ENCODE measurements around the gene NPC1. TPM values are rescaled to one million over a fixed set of nuclear protein-coding genes. Genes with fewer than 3 reads are reported as not detected.

NPC1 gene
- polyA plus RNA-seq, 3 donors = 7.5 to 17.9 (median 17.7) TPM

DNA sequence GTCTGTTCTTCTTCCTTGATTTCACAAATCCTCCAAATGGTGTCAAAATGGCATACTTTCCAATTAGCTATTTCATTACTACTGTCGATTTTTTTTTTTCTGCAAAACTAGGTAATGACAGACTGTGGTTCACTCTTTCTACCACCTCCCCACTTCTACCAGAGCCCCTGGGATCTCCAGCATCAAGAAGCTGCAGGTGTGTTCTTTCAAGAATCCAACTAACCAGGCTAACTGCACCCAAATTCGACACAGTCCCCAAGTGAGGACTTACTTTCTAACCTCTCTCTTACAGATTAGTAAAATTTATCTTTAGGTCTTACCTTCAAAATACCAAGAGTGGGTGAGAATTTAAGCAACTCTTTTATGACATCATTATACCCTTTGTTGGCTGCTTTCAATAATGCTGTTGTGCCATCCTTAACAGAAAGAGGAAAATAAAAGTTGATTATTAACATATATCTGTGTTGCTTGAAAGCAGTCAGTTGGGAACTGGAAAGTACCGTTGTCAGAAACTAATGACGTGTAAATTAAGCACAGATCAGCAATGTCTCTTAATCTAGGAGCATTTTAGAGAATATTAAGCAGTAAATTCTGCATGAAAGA is 31.2 kb upstream of the NPC1 start:
- Histone ChIP-seq H3K36me3 (replicated peaks in 1 of 2; ENCODE audit: control insufficient read depth in 1 of 2, insufficient read depth in 2 of 2, low read length in 2 of 2) (no peaks in the 10 kb centered on the region), H3K4me1 (ENCODE audit: control insufficient read depth in 1 of 2, insufficient read depth in 2 of 2, low read length in 2 of 2) (peaks cover 14 to 18% of the 10 kb centered on the region in 2 donors), H2AFZ (ENCODE audit: insufficient read depth, low read depth, low read length, poor library complexity, severe bottlenecking) (no peak overlapping the region), H3K4me2 (replicated peaks; ENCODE audit: extremely low read depth, low read length, poor library complexity, severe bottlenecking) (no peak overlapping the region), H3K79me2 (ENCODE audit: insufficient read depth, low read length) (no peaks in the 10 kb centered on the region), H3K27me3 (ENCODE audit: control insufficient read depth in 2 of 2, insufficient read depth in 2 of 2, low read length in 2 of 2) (peaks cover 22 to 27% of the 10 kb centered on the region in 2 donors), H3K27ac (ENCODE audit: low read depth in 1 of 2, low read length in 2 of 2) (no peak overlapping the region), H4K20me1 (ENCODE audit: insufficient read depth, low read length) (no peaks in the 10 kb centered on the region), H3K9me3 (replicated peaks in 1 of 2; ENCODE audit: control insufficient read depth in 1 of 2, insufficient read depth in 1 of 2, low read length in 2 of 2) (no peaks in the 10 kb centered on the region), H3K9ac (ENCODE audit: insufficient read depth, low read length, poor library complexity, severe bottlenecking) (no peak overlapping the region), H3K4me3 (replicated peaks in 1 of 3; ENCODE audit: low read depth in 2 of 3, low read length in 3 of 3) (no peak overlapping the region)
- Mint-ChIP-seq H3K9me3 (peaks cover 0 to 8% (median 0%) of the 10 kb centered on the region in 7 donors), H3K27ac (peak overlapping the region in 1 of 7 donors; percentile 10), H3K4me1 (peaks cover 26% of the 10 kb centered on the region), H3K4me3 (no peak overlapping the region), H3K36me3 (peaks cover 3 to 6% of the 10 kb centered on the region in 2 donors), H3K27me3 (ENCODE audit: low read depth in 3 of 3) (peaks cover 21 to 38% (median 28%) of the 10 kb centered on the region in 3 donors)
- intact Hi-C loops (cut with micrococcal nuclease) = no loop called here
- TF ChIP-seq, protein P1, sequence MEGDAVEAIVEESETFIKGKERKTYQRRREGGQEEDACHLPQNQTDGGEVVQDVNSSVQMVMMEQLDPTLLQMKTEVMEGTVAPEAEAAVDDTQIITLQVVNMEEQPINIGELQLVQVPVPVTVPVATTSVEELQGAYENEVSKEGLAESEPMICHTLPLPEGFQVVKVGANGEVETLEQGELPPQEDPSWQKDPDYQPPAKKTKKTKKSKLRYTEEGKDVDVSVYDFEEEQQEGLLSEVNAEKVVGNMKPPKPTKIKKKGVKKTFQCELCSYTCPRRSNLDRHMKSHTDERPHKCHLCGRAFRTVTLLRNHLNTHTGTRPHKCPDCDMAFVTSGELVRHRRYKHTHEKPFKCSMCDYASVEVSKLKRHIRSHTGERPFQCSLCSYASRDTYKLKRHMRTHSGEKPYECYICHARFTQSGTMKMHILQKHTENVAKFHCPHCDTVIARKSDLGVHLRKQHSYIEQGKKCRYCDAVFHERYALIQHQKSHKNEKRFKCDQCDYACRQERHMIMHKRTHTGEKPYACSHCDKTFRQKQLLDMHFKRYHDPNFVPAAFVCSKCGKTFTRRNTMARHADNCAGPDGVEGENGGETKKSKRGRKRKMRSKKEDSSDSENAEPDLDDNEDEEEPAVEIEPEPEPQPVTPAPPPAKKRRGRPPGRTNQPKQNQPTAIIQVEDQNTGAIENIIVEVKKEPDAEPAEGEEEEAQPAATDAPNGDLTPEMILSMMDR (IDR thresholded peaks at IDR 0.05) = no peak
- 100% methylated on average over 1 of the region's 4 CpGs for WGBS (ENCODE audit: insufficient coverage)
- no peak for DNase-seq

DNA sequence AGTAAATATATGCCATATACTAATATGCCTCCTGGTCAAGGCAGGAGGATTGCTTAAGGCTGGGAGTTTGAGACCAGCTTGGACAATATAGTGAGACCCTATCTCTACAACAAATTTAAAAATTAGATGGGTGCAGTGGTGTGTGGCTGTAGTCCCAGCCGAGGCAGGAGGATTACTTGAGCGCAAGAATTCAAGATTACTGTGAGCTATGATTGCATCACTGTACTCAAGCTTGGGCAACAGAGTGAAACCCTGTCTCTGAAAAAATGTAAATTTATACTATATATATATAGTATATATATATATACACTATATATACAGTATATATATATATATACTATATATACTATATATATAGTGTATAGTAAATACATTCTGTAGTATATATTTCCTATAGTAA is 30.0 kb upstream of the NPC1 start:
- DNase-seq = no peak
- peaks cover 15 to 18% of the 10 kb centered on the region in 2 donors for H3K27me3 ChIP-seq (ENCODE audit: control insufficient read depth in 2 of 2, insufficient read depth in 2 of 2, low read length in 2 of 2)
- peaks cover 0 to 8% (median 0%) of the 10 kb centered on the region in 7 donors for H3K9me3 Mint-ChIP-seq
- H3K9ac ChIP-seq (ENCODE audit: insufficient read depth, low read length, poor library complexity, severe bottlenecking) = no peak overlapping the region
- no CpG with 5 or more reads among the region's 2 CpGs for WGBS (ENCODE audit: insufficient coverage)
- H3K4me1 Mint-ChIP-seq = peaks cover 26% of the 10 kb centered on the region
- no peak overlapping the region for H3K4me3 ChIP-seq (replicated peaks in 1 of 3; ENCODE audit: low read depth in 2 of 3, low read length in 3 of 3)
- H3K36me3 Mint-ChIP-seq = peaks cover 3 to 6% of the 10 kb centered on the region in 2 donors
- peaks cover 19 to 27% (median 26%) of the 10 kb centered on the region in 3 donors for H3K27me3 Mint-ChIP-seq (ENCODE audit: low read depth in 3 of 3)
- H4K20me1 ChIP-seq (ENCODE audit: insufficient read depth, low read length) = no peaks in the 10 kb centered on the region
- H3K4me1 ChIP-seq (ENCODE audit: control insufficient read depth in 1 of 2, insufficient read depth in 2 of 2, low read length in 2 of 2) = peaks cover 14 to 18% of the 10 kb centered on the region in 2 donors
- no peak overlapping the region for H3K4me2 ChIP-seq (replicated peaks; ENCODE audit: extremely low read depth, low read length, poor library complexity, severe bottlenecking)
- no peaks in the 10 kb centered on the region for H3K36me3 ChIP-seq (replicated peaks in 1 of 2; ENCODE audit: control insufficient read depth in 1 of 2, insufficient read depth in 2 of 2, low read length in 2 of 2)
- H2AFZ ChIP-seq (ENCODE audit: insufficient read depth, low read depth, low read length, poor library complexity, severe bottlenecking) = no peak overlapping the region
- no peaks in the 10 kb centered on the region for H3K9me3 ChIP-seq (replicated peaks in 1 of 2; ENCODE audit: control insufficient read depth in 1 of 2, insufficient read depth in 1 of 2, low read length in 2 of 2)
- no peak overlapping the region for H3K27ac ChIP-seq (ENCODE audit: low read depth in 1 of 2, low read length in 2 of 2)
- intact Hi-C loops (cut with micrococcal nuclease) = no loop called here
- H3K79me2 ChIP-seq (ENCODE audit: insufficient read depth, low read length) = no peaks in the 10 kb centered on the region
- H3K4me3 Mint-ChIP-seq = no peak overlapping the region
- no peak overlapping the region for H3K27ac Mint-ChIP-seq
- TF ChIP-seq, protein P1 (IDR thresholded peaks at IDR 0.05) = no peak

All from CD14-positive monocyte (primary cell).